C4-2B (cell line): ENCODE data around the gene STX18.

ENCODE experiments used
- ZFX ChIP-seq: fragments of 450-650 bp; IDR thresholded peaks from 2 replicates; pipeline ENCODE4 v1.6.1; 2017
- TF ChIP-seq, protein P1 (sequence below): fragments of 450-650 bp; conservative IDR thresholded peaks from 2 replicates; pipeline ENCODE4 v1.5.1; 2017; ENCODE audit warnings: mild to moderate bottlenecking

GRCh38 chr4:4582653-4583052 is 40.8 kb upstream of the STX18 start:
- TF ChIP-seq, protein P1, sequence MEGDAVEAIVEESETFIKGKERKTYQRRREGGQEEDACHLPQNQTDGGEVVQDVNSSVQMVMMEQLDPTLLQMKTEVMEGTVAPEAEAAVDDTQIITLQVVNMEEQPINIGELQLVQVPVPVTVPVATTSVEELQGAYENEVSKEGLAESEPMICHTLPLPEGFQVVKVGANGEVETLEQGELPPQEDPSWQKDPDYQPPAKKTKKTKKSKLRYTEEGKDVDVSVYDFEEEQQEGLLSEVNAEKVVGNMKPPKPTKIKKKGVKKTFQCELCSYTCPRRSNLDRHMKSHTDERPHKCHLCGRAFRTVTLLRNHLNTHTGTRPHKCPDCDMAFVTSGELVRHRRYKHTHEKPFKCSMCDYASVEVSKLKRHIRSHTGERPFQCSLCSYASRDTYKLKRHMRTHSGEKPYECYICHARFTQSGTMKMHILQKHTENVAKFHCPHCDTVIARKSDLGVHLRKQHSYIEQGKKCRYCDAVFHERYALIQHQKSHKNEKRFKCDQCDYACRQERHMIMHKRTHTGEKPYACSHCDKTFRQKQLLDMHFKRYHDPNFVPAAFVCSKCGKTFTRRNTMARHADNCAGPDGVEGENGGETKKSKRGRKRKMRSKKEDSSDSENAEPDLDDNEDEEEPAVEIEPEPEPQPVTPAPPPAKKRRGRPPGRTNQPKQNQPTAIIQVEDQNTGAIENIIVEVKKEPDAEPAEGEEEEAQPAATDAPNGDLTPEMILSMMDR = no peak
- TF ChIP-seq ZFX = no peak
